IMR-90 (cell line): ENCODE results near the gene METTL27. TPM values are rescaled to one million over a fixed set of nuclear protein-coding genes. Genes with fewer than 3 reads are reported as not detected.

ENCODE experiments used
- ATAC-seq: fragments of 200-7000 bp; cut with Tn5 transposase; 2 replicates; pipeline ENCODE4 v1.9.1; 2020; ENCODE audit warnings: low read depth, mild to moderate bottlenecking, moderate library complexity
- BruUV-seq: library from RNA; stranded (reverse); fragments of 400-500 nt; replicated peaks from 2 replicates; lab custom pipeline; 2021; lab: Mats Ljungman, UMichigan
- CTCF ChIA-PET: fragments of 300-600 bp; formaldehyde crosslinking; extraction: SDS; loops from one replicate; lab custom pipeline; 2021; ENCODE audit warnings: antibody characterized with exemption; lab: Yijun Ruan, JAX
- POLR2A ChIA-PET: fragments of 300-600 bp; sonication (Branson Sonifier 250); formaldehyde crosslinking; loops from one replicate; lab custom pipeline; 2022; ENCODE audit warnings: antibody characterized with exemption; ENCODE audit not compliant: unreplicated experiment; lab: Charles Lee
- DNase-seq: peaks from one replicate; pipeline ENCODE4 v3.0.0; 2013
- H2AFZ ChIP-seq: replicated peaks from 2 replicates; pipeline ENCODE3; 2013; ENCODE audit warnings: low read length, mild to moderate bottlenecking; ENCODE audit not compliant: poor library complexity
- H2AK5ac ChIP-seq: 2 replicates; pipeline ENCODE4 v1.6.1; 2013; ENCODE audit warnings: low read depth, low read length, inconsistent platforms
- H2AK9ac ChIP-seq: replicated peaks from 2 replicates; pipeline ENCODE3; 2013; ENCODE audit warnings: mild to moderate bottlenecking, low read depth, low read length, moderate library complexity; ENCODE audit not compliant: poor library complexity
- H2BK120ac ChIP-seq: 2 replicates; pipeline ENCODE4 v1.6.1; 2013; ENCODE audit warnings: low read depth, low read length, inconsistent platforms
- H2BK15ac ChIP-seq: 3 replicates; pipeline ENCODE4 v1.6.1; 2013; ENCODE audit warnings: low read depth, low read length, inconsistent platforms
- H2BK20ac ChIP-seq: 2 replicates; pipeline ENCODE4 v1.6.1; 2013; ENCODE audit warnings: low read depth, mild to moderate bottlenecking, inconsistent platforms, low read length, moderate library complexity
- H2BK5ac ChIP-seq: 2 replicates; pipeline ENCODE4 v1.6.1; 2013; ENCODE audit warnings: mild to moderate bottlenecking, low read depth, low read length, inconsistent platforms; ENCODE audit not compliant: poor library complexity, severe bottlenecking
- H3K14ac ChIP-seq: replicated peaks from 2 replicates; pipeline ENCODE4 v1.6.1; 2013; ENCODE audit warnings: low read depth, low read length, inconsistent platforms
- H3K18ac ChIP-seq: 2 replicates; pipeline ENCODE4 v1.6.1; 2013; ENCODE audit warnings: low read depth, low read length, control low read depth
- H3K23ac ChIP-seq: 2 replicates; pipeline ENCODE4 v1.6.1; 2013; ENCODE audit warnings: low read depth, low read length, inconsistent platforms
- H3K27ac ChIP-seq: 2 replicates; pipeline ENCODE4 v1.5.1; 2013; ENCODE audit warnings: mild to moderate bottlenecking, control low read depth, low read length; ENCODE audit not compliant: insufficient read depth
- H3K27me3 ChIP-seq: 2 replicates; pipeline ENCODE4 v1.6.1; 2013; ENCODE audit warnings: low read length; ENCODE audit not compliant: control insufficient read depth, insufficient read depth
- H3K36me3 ChIP-seq: 2 replicates; pipeline ENCODE4 v1.6.1; 2013; ENCODE audit warnings: low read length, mixed read lengths; ENCODE audit not compliant: control insufficient read depth, insufficient read depth
- H3K4ac ChIP-seq: 2 replicates; pipeline ENCODE4 v1.6.1; 2013; ENCODE audit warnings: low read depth, low read length, inconsistent platforms
- H3K4me1 ChIP-seq: 2 replicates; pipeline ENCODE4 v1.6.1; 2013; ENCODE audit warnings: low read length, mixed read lengths; ENCODE audit not compliant: control insufficient read depth, insufficient read depth
- H3K4me2 ChIP-seq: 2 replicates; pipeline ENCODE4 v1.6.1; 2013; ENCODE audit warnings: low read depth, mild to moderate bottlenecking, control low read depth, low read length, moderate library complexity
- H3K4me3 ChIP-seq: 2 replicates; pipeline ENCODE4 v1.5.1; 2013; ENCODE audit warnings: low read depth, mild to moderate bottlenecking, control low read depth, low read length, moderate library complexity; ENCODE audit not compliant: insufficient read depth
- H3K56ac ChIP-seq: 2 replicates; pipeline ENCODE4 v1.6.1; 2013; ENCODE audit warnings: low read length, inconsistent platforms; ENCODE audit not compliant: insufficient read depth; ENCODE audit errors: extremely low read depth
- H3K79me1 ChIP-seq, 2 experiments: 2 replicates each; pipeline ENCODE4 v1.6.1; 2013; ENCODE audit warnings: low read length in 2 of 2, inconsistent platforms in 1 of 2, low read depth in 1 of 2
- H3K9ac ChIP-seq: 2 replicates; pipeline ENCODE4 v1.6.1; 2013; ENCODE audit warnings: low read depth, low read length, control low read depth
- H3K9me1 ChIP-seq: 2 replicates; pipeline ENCODE4 v1.6.1; 2013; ENCODE audit warnings: low read length, inconsistent platforms; ENCODE audit not compliant: insufficient read depth
- H3K9me3 ChIP-seq: 2 replicates; pipeline ENCODE4 v1.6.1; 2013; ENCODE audit warnings: low read length; ENCODE audit not compliant: control insufficient read depth, insufficient read depth
- H4K20me1 ChIP-seq: 2 replicates; pipeline ENCODE4 v1.6.1; 2013; ENCODE audit warnings: low read length, inconsistent platforms; ENCODE audit not compliant: insufficient read depth
- H4K5ac ChIP-seq: 2 replicates; pipeline ENCODE4 v1.6.1; 2013; ENCODE audit warnings: mild to moderate bottlenecking, low read depth, low read length, control low read depth
- H4K8ac ChIP-seq, 2 experiments: 2 replicates each; pipeline ENCODE4 v1.6.1; 2013; ENCODE audit warnings: low read depth in 2 of 2, low read length in 2 of 2, control low read depth in 1 of 2, inconsistent platforms in 1 of 2
- H4K91ac ChIP-seq: 2 replicates; pipeline ENCODE4 v1.6.1; 2013; ENCODE audit warnings: low read depth, low read length, inconsistent platforms; ENCODE audit not compliant: insufficient read depth
- BHLHE40 ChIP-seq: fragments of 150-350 bp; IDR thresholded peaks from 2 replicates; pipeline ENCODE4 v1.6.1; 2016; ENCODE audit warnings: mild to moderate bottlenecking, low read depth, low read length
- CEBPB ChIP-seq: IDR thresholded peaks from 2 replicates; pipeline ENCODE4 v1.6.1; 2012; ENCODE audit warnings: low read depth, low read length, improper control_type of control experiment
- CHD1 ChIP-seq: IDR thresholded peaks from 2 replicates; pipeline ENCODE4 v1.6.1; 2012; ENCODE audit warnings: low read depth, low read length, improper control_type of control experiment
- FOS ChIP-seq: fragments of 150-350 bp; IDR thresholded peaks from 2 replicates; pipeline ENCODE4 v1.6.1; 2016; ENCODE audit warnings: low read depth, low read length
- MAFK ChIP-seq: IDR thresholded peaks from 2 replicates; pipeline ENCODE4 v1.6.1; 2012; ENCODE audit warnings: low read depth, low read length, improper control_type of control experiment
- MXI1 ChIP-seq: IDR thresholded peaks from 2 replicates; pipeline ENCODE4 v1.6.1; 2012; ENCODE audit warnings: low read depth, mild to moderate bottlenecking, low read length, moderate library complexity, borderline replicate concordance
- NFE2L2 ChIP-seq: fragments of 150-350 bp; IDR thresholded peaks from 2 replicates; pipeline ENCODE4 v1.6.1; 2016; ENCODE audit warnings: low read depth, mild to moderate bottlenecking, low read length
- RAD21 ChIP-seq: IDR thresholded peaks from 2 replicates; pipeline ENCODE4 v1.6.1; 2012; ENCODE audit warnings: low read length, improper control_type of control experiment
- RCOR1 ChIP-seq: IDR thresholded peaks from 2 replicates; pipeline ENCODE4 v1.6.1; 2012; ENCODE audit warnings: mild to moderate bottlenecking, low read length, improper control_type of control experiment; ENCODE audit not compliant: insufficient replicate concordance
- RFX5 ChIP-seq: IDR thresholded peaks from 2 replicates; pipeline ENCODE4 v1.8.0; 2012; ENCODE audit warnings: low read depth, mild to moderate bottlenecking, low read length, moderate library complexity
- SMC3 ChIP-seq: fragments of 150-350 bp; IDR thresholded peaks from 2 replicates; pipeline ENCODE4 v1.6.1; 2016; ENCODE audit warnings: low read depth, mild to moderate bottlenecking, antibody characterized with exemption, low read length, moderate library complexity
- WGBS, 2 experiments: methylation state at CpG; one replicate each; pipeline versions ENCODE4 v1.1.5 to v1.1.7; 2013; ENCODE audit warnings: missing lambda C conversion rate in 2 of 2; ENCODE audit not compliant: insufficient read length in 1 of 2; ENCODE audit errors: extremely low coverage in 2 of 2; 5-methylcytosine and 5-hydroxymethylcytosine counted together
- dilution Hi-C: fragments of 300-500 bp; cut with HindIII; formaldehyde crosslinking; loops from one replicate; pipeline ENCODE4 v1.14.3; 2018; ENCODE audit warnings: low sequenced_read_pairs; ENCODE audit not compliant: unreplicated experiment
- in situ Hi-C: fragments of 300-500 bp; cut with MboI; formaldehyde crosslinking; loops from 3 replicates; pipeline ENCODE4 v1.14.3; 2019; ENCODE audit warnings: low sequenced_read_pairs, inconsistent platforms, mixed read lengths
- intact Hi-C: fragments of 100-400 bp; cut with micrococcal nuclease; formaldehyde crosslinking; loops from 2 replicates; pipeline ENCODE4 v1.10.0; 2022
- polyA plus RNA-seq, 3 experiments: library from polyadenylated mRNA; depleted of rRNA; stranded (reverse); fragments of >200 nt; gene quantifications; 2 replicates each; pipeline ENCODE4 v1.2.3, GENCODE V29; 2012; ENCODE audit warnings: low replicate concordance in 1 of 3
- total RNA-seq: library from RNA; depleted of rRNA; stranded (reverse); fragments of >200 nt; gene quantifications from 2 replicates; pipeline ENCODE4 v1.2.3, GENCODE V29; 2012
- TF ChIP-seq, protein P1 (sequence below): conservative IDR thresholded peaks from 2 replicates; pipeline ENCODE4 v1.5.1; 2012; ENCODE audit warnings: mild to moderate bottlenecking, low read depth, low read length, improper control_type of control experiment

Gene METTL27
- total and polyA plus RNA-seq, 2 of the 4 experiments (the other 2 are of a cell fraction), result 2.3 to 4.3 TPM

DNA sequence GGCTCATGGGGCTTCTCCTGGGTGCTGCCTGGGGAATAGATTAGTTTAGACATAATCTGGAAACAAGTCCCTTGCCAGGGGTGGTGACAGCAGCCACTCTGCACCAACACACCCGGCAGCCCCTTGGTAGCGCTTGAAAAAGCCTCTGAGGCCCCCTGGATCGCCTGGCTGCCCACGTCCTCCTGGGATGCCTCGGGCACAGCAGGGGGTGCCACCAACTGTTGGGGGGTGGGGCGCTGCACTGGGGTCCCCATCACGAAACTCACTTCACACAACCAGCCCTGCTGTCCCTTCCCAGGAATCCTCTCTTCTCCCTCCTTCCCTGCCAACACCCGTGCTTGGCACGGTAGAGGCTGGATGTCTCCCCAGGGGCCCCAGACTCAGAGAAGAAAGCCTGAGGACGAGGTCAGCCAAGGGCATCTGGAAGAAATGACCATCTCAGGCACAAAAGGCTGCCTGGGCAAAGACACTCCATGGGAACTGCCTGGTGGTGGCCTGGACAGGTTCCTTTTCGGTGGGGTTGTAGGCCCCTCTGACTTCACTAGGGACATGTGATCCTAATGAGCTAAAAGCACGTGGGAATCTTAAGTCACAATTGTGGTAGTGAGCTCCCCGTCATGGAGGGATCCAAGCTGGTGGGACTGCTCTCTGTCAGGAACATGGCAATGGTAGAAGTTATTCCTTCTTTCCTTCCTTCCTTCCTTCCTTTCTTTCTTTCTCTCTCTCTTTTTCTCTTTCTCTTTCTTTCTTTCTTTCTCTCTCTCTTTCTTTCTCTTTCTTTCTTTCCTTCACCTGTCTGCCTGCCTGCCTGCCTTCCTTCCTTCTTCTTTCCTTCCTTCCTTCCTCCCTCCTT lies 30.0 kb upstream of the METTL27 start:
- dilution Hi-C loops, result no loop called here
- in situ Hi-C loops, result loop anchor here (5.0 kb wide), 1 partner anchor 150 kb away; no protein-coding TSS in a partner anchor

More for the DNA sequence above, 30.0 kb upstream of the METTL27 start:
- ATAC-seq (no peak), DNase-seq (no peak)
- no TSS peak for BruUV-seq
- H3K56ac ChIP-seq, result no peak overlapping the region
- peak overlapping the region; percentile 21; the same call in 1 of the 2 replicates for H4K91ac ChIP-seq
- H3K27ac ChIP-seq, result no peak overlapping the region
- H2BK5ac ChIP-seq, result no peak overlapping the region
- ChIA-PET CTCF (no interaction called here), POLR2A (no interaction called here)
- H3K27me3 ChIP-seq, result no peaks in the 10 kb centered on the region; the same call in 1 of the 2 replicates
- H3K4me3 ChIP-seq, result no peak overlapping the region
- no peaks in the 10 kb centered on the region for H3K9me3 ChIP-seq
- peak overlapping the region; percentile 21 for H2AFZ ChIP-seq
- TF ChIP-seq, protein P1, sequence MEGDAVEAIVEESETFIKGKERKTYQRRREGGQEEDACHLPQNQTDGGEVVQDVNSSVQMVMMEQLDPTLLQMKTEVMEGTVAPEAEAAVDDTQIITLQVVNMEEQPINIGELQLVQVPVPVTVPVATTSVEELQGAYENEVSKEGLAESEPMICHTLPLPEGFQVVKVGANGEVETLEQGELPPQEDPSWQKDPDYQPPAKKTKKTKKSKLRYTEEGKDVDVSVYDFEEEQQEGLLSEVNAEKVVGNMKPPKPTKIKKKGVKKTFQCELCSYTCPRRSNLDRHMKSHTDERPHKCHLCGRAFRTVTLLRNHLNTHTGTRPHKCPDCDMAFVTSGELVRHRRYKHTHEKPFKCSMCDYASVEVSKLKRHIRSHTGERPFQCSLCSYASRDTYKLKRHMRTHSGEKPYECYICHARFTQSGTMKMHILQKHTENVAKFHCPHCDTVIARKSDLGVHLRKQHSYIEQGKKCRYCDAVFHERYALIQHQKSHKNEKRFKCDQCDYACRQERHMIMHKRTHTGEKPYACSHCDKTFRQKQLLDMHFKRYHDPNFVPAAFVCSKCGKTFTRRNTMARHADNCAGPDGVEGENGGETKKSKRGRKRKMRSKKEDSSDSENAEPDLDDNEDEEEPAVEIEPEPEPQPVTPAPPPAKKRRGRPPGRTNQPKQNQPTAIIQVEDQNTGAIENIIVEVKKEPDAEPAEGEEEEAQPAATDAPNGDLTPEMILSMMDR, result no peak
- no peak for TF ChIP-seq RFX5
- TF ChIP-seq BHLHE40, result no peak
- TF ChIP-seq SMC3, result no peak
- no peak for TF ChIP-seq NFE2L2
- no peak for TF ChIP-seq RCOR1
- no peak for TF ChIP-seq MXI1
- no peak for TF ChIP-seq CHD1
- TF ChIP-seq FOS, result no peak
- no peak for TF ChIP-seq RAD21
- TF ChIP-seq MAFK, result no peak
- no peak for TF ChIP-seq CEBPB
- peaks cover 24% of the 10 kb centered on the region for H3K4me1 ChIP-seq
- H3K14ac ChIP-seq, result no peak overlapping the region
- no peak overlapping the region for H3K4me2 ChIP-seq
- H2BK20ac ChIP-seq, result peak overlapping the region; percentile 36; the same call in 1 of the 2 replicates
- H4K8ac ChIP-seq, result no peak overlapping the region; a peak in 1 of 4 replicates
- H2AK5ac ChIP-seq, result peak overlapping the region; percentile 7; the same call in 1 of the 2 replicates
- no peak overlapping the region for H3K9ac ChIP-seq
- peaks cover 24% of the 10 kb centered on the region for H3K9me1 ChIP-seq
- peak overlapping the region; percentile 64 for H3K4ac ChIP-seq
- no peak overlapping the region for H3K18ac ChIP-seq
- H3K79me1 ChIP-seq, result peaks cover 0 to 3% of the 10 kb centered on the region in 2 experiments; a peak in 1 of 4 replicates
- no peaks in the 10 kb centered on the region for H4K20me1 ChIP-seq
- H2AK9ac ChIP-seq, result peak overlapping the region; percentile 71
- intact Hi-C loops, result no loop called here
- H3K36me3 ChIP-seq, result no peaks in the 10 kb centered on the region
- no peak overlapping the region for H4K5ac ChIP-seq
- peak overlapping the region; percentile 46; the same call in 1 of the 2 replicates for H2BK120ac ChIP-seq
- 58% methylated on average over 3 of the region's 13 CpGs; no CpG with 5 or more reads in 1 of the 2 experiments for WGBS, 2 experiments
- H3K23ac ChIP-seq, result no peak overlapping the region
- H2BK15ac ChIP-seq, result peak overlapping the region; percentile 91; the same call in 1 of the 3 replicates
